NOMO-1 treated with DMSO at 0.1 percent for 48 hours (cell line): Measurements from ENCODE around the gene MRNIP.
A peak's percentile ranks its signal among the peaks of the same experiment; 100 is the strongest.
"Not testable (repeated sequence)": the region's sequence is repeated elsewhere in the genome, so short reads cannot be mapped to it uniquely, and the experiment has no call there.

Experiments
- DNase-seq: peaks from one replicate; lab custom pipeline; 2025; ENCODE audit not compliant: unreplicated experiment; lab: John Stamatoyannopoulos, UW

MRNIP gene

DNA sequence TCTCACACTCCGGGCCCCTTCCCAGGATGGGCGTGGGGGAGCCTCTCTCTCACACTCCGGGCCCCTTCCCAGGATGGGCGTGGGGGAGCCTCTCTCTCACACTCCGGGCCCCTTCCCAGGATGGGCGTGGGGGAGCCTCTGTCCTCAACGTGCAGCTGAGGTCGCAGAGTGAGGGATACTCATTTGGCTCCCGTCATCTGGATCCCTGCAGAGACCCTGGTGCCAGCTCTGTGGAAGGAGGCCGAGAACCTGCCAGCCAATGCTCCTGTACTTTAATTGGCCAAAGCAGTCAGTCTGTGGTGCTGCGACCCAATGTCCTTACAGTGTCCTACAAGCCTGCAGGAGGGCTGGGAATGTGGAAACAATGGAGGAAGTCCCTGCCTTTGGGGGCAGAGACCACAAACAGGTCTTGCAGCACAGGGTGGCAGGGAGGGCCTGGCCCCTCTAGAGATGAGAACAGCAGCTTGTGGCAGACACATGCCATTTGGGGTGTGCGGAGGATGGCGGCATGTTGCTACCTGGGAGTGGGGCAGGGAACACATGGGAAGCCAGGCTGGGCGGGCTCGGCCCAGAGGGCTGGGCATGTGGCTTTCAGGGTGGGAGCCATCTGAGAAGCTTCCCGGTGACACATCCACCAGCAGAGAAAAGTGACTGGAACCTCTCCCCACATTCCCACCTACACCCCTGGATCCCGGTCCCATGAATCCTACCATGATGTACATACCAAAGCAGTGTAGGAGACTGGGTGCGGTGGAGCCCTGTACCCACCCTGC, 13.6 kb upstream of the MRNIP start:
- DNase-seq, result no peak

DNA sequence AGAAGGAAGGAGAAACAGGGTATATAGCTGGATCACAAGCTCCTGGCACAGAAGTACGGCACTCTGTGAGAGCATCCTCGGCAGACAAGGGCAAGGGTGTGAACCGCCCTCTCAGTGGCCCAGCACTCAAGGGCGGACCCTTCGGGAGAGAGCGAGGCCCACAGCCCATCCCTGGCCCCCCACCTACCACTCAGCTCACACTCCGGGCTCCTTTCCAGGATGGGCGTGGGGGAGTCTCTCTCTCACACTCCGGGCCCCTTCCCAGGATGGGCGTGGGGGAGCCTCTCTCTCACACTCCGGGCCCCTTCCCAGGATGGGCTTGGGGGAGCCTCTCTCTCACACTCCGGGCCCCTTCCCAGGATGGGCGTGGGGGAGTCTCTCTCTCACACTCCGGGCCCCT, 12.9 kb upstream of the MRNIP start:
- not testable (repeated sequence) for DNase-seq

DNA sequence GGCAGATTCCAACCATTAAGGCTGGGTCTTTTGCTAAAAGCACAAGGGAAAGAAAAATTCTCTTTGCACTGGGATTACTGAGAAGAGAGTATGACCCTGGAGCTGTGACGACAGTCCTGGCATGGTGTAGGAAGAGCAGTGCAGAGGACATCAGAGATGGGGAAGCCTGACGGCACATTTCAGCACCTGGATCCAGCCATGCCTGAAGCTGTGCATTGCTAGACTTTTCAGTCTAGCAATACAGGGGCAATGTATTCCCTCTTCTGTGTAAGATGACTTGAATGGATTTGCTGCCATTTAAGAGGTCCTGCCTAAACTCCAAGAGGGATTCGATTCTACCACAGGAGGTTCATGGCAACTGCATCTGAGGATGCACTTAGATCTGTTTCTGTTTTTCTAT, 12.3 kb upstream of the MRNIP start:
- DNase-seq, result no peak

DNA sequence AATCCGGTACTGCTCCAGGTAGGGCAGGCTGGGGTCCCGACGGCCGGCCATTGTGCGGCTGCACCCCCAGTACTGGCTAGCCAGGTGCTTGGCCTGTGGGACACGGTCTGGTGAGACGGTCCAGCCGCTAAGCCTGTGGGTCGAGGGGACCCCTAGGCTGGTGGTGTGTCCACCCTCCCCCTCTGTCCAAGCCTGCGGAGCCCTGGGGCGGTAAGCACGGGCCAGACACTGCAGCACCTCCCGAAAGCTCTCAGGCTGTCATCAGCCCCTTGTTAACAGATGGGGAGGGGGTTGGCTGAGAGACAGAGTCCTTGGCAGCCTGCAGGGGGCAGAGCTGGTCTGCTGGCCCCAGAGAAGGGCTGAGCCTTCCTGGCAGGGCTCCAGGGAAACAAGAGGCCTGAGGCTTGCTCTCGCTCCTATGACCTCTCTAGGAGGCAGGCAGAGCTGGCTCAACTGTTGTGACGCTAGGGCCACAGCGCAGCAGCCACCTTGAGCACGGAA, 11.8 kb upstream of the MRNIP start:
- DNase-seq, result no peak

DNA sequence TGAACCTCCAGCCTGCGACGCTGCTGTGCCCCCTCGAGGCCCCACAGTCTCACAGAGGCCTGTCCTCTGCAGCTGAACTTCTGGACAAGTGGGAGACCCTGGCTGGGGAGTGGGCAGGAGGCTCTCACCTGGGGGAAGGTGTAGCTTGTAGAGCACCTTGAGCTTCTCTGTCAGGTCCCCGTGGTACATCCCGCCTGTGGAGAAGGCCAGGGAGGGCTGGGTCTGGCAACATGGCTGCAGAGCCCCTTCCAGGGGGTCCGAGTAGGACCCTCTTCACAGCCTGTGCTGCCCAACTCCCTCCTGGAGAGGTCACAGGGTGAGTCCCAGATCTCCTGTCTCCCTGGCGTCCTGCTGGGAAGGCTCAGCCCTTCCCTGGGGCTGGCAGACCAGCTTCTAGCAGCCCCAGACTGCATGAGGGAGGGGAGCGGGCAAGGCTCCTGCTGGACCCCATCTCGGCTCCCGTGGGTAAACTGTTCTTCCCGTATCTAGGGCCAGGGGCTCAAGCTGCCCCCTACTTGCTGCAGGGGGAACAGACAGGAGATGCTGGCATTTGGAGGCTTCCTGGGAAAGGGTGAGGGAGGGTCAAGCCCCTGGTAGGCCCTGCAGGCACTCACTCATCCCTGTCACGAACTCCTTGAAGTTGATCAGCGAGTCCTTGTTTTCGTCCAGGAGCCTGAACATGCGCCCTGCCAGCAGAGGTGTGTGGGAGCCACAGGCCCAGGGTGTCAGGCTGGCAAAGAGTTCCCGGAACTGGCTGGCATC, 11.2 kb upstream of the MRNIP start:
- DNase-seq, result no peak

DNA sequence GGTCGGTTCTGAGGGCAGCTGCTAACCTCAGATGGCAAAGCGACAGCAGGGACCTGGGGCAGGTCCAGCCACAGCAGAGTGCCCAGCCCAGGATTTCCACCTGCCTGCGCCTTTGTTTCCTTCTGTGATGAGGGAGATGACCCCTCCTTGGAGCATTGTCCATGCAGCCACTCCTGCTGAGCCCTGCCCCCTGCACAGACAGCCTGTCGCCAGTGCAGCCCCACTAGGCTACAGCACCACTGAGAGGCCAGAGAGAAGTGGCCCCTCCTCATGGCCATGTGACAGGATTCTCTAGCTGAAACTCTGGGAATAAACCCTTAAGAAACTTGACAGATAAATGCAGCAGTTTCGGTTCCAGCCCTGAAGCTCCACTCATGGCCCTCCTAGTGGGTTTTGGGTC, 10.5 kb upstream of the MRNIP start:
- DNase-seq, result no peak

DNA sequence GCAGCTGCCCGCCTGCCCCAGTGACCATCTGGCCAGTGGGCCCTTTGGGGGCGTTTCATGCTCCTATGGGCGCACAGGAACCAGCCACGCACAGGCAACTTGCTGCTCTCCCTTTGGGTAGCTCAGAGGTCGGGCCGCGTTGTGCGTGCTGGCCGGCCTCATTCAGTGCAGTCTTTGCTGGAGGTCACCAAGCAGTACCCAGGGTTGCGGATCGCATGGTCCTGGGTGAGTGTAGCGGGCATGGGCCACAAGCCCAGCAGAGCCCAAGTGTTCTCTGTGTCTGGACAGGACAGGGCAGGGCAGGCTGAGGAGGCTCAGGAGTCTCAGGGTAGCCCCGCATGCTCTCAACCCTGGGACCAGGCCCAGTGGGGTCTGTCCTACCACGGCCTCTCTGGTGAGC, 9.9 kb upstream of the MRNIP start:
- DNase-seq, result no peak

DNA sequence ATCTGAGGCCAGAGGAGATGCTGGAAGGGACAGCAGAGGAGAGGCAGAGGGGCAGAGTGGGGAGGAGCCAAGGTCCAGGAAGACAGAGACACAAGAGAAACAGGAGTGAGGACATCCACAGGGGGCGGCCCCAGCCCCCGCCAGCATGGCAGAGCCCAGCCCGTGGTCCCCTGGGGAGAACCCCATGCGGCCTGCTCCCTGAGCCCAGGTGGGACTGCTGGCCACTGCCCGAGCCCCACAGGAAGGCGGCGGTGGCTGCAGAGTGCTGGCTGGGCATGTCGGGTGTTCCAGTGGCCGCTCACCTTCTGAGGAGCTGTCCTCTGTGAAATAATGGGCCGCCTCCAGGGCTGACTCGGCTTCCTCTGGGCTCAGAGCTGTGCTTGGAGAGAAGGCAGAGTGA, 8.9 kb upstream of the MRNIP start:
- DNase-seq, result no peak

DNA sequence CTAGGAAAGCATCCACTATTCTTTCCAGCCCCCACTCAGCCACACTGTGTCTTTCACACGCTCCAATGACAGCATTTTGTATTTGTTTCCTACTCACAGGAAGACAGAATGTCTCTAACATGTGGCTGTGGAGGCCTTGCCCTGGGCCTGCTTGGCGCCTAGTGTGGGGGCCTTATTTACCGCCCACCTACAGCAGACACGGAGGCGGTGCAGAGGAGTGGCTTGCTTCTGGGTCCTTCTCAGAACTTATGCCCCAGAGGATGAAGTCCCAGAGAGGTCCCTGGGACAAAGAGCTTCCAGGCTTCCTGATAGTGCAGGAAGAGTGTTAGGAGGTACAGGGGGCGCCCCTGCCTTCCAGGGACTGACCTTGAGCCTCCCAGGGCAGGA, 8.5 kb upstream of the MRNIP start:
- DNase-seq, result no peak

DNA sequence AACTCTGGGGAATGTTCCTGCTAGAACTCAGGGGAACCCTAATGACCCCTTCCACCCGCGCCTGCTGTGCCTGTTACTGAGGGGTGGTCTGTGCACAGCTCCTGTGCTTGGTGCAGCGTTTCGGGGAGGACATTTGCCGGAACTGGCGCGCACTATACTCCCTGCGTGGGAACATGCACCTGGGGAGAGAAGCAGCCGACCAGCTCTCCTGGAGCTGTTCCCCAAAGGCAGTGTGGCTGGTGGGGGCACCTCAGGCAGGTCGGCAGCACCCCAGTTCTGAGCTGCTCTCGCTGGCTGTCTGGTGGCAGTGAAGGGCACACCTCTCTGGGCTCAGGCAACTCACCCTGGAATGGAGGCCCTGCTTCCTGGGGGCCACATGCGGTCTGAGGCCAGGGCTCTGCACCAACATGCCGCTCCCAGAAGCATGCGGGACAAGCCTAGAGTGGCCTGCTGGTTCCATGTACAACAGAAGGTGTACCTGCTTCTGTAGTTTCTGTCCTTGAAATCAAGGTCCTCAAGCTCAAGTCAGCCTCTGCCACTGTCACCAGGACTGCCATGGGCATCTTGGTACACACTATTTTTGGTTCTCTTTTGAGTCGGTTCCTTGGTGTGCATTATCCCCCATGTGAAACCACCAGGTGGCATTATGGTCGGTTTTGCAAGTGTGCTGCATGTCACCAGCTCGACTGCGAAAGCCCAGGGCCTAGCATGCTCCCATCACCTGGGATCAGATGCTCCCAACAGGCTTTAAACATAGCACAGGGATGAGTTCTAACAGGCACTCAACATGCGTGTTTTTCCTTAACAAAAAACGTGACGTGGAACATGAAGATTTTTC, 7.8 kb upstream of the MRNIP start:
- no peak for DNase-seq

DNA sequence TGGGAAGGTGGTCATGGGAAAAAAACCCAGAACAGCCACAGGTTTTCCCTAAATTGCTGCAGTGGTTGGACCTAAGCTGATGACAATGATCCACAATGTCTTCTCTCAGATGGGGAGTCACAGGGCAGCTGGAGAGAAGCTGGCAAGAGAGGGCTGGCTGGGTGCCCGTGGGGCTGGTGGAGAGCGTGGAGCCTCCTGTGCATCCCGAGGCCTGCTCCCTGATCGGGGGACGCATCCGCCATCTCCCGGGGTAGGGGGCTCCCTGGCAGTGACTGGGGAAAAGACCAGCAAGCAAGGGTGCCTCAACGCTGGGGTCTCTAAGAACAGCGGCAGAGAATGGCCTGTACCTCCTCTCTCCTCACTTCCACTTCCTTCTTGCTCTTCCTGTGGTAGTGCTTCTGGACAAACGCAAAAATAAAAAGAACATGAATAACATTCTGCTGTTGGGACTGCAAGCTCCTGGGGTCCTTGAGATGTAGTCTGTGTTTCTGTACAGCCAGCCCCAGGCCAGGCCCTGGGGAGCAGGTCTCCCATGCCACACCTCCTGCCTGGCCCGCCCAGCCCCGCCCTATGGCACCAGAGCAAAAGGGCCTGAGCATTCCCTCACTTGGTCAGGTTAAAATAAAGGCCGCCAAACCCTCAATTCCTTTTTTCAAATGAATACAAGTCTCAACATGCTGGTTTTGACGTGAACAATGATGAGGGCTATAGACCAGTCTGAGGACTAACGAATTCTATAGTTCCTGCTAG, 7.0 kb upstream of the MRNIP start:
- DNase-seq, result no peak

DNA sequence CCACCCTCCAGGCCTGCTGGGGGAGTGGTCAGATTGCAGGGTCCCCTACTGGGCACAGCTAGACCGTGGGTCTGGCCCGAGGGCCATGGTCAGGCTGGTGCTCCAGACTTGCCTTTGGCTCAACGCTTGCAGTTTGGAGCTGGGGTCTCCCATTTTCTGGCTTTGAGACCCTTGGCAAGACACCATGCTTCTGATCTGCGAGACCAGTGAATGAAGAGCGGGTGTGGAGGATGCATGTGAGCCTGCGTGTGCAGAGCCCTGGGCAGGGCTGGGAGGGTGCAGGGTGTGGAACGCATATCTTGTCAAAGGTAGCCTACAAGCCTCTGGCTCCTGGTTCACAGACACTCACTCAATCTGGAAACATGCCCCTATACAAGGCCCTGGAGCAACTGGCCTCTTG, 6.1 kb upstream of the MRNIP start:
- DNase-seq, result no peak

DNA sequence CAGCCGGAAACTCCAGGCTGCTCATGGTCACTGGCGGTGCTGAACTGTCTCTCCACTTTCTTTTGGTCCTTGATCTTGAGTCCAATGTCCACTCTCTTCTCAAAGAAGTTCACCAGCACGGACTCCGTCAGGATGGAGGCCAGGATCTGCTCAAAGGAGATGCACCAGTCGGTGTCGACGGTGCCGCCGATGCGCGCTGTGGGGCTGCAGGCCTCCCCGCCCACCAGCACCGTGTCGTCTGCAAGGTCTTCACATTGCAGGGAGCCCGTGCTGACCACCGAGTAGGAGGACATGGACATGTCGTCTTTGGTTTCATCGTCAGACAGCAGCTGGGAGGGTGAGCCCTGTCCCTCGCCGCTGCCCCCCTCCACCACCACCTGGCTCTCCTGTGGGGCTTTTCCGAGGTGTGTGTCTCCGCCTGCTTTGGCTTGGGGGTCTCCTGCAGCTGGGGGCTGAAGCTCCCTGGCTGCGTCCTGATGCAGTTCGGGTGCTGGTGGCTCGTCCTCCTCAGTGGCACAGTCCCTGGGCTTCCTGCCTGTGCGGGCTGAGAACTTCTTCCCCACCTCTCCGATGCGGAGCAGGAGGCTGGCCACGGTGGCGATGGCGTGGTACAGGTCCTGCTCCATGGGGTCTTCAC, 5.0 kb upstream of the MRNIP start:
- no peak for DNase-seq

DNA sequence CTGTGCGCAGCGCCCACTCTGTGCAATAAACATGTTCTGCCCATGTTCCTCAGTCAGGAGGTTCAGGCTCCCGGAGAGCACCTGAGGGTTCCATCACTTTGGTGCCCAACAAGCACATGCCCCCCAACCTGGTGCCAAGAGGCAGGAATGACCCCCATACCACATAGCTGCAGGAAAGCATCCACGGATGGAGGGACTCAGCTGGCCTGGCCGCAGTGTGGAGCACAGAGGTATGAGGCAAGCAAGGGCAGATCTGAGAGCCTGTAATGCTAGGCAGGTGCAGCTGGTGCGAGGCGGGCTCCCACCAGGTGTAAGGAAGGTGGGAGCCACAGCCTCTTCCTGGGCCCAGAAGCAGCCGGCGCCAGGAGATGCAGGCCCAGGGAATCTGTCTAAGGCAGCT, 4.3 kb upstream of the MRNIP start:
- no peak for DNase-seq

DNA sequence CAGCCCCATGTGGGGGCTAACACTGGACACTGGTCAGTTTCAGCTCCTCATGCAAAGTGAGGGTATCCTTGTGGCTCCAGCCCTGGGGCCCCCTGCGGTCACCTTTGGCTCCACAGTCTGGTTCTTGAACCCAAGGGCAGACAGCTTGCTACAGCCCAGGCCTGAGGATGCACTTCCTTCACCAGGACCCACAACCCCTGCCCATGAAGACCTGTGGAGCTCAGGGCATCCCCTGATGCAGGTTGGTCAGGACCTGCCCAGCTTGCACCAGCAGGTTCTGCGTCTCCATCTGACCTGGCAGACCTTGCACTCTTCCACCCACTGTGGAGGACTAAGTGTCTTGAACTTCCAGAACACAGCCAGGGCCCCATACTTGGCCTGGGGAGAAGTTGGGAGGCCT, 3.7 kb upstream of the MRNIP start:
- no peak for DNase-seq

DNA sequence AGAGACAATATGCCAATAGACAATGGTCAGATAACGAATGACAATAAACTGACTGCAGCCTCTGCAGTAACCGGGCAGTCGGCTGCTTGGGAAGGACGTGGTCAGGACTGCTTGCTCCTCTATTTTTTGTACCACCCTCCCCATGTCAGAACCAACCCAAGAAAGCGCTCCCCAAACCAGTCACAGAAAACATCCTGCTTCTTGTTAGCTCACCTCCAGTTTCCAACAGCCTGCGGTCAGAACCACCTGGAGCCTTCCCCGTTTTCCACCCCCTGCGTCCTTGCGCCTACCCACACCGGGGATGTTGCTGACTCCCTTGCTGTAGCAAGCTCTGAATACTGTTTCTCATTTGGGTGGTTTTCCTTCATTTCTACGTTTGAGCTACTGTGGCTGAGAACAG, 1.7 kb upstream of the MRNIP start:
- DNase-seq, result no peak

DNA sequence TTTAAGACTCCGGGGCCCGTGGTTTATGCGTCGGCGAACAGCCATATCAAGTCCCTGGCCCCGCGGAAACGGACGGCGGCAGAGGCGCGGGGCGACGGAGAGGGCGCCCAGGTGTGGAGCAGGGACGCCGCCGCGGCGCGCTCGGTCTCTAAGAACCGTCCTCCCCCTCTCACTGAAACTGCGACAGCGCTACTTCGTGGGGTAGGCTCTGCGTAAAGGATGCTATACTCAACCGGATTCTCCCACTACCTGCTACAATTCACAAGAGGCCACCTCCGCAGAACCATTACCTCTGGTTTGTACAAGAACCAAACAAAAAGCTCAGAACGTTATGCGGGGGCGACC, 404 bp downstream of the MRNIP start:
- peak; percentile 38 for DNase-seq

DNA sequence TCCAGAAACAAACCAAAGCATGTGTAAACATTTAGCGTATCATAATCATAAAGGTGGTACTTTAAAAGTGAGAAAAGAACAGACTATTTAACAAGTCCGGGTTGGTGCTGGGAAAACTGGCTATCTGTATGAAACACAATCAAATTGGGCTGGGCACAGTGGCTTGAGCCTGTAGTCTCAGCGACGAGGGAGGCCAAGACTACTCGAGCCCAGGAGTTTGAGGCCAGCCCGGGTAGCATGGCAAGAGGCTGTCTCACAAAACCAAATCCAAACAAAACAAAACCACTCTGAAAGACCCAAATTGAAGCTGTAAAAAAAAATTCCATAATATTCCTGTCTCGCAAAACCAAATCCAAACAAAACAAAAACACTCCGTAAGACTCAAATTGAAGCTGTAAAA, 4.3 kb downstream of the MRNIP start:
- no peak for DNase-seq

DNA sequence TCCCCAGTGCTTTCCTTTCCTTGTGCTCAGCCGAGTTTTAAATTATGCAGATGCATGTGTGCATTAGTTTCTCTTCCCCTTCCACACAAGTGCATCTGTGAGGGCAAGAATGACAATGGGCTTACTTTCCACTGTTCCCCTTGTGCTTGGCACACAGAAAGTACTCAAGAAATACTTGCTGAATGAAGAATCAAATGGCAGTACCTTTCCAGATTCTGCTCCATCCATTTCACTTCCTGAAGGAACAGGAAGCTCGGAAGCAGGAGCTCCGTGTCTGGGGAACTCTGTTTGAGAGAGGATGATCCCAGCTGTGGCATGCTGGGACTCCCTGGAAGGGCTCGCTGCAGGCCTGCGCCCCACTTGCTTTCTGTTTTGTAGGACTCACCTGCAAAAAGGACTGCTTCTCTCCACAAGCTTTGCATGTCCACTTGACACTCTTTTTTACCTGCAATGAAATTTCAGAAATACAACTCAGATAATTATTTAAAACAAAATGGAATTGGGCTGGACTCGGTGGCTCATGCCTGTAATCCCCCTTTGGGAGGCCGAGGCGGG, 5.5 kb downstream of the MRNIP start:
- DNase-seq, result peak; percentile 79

DNA sequence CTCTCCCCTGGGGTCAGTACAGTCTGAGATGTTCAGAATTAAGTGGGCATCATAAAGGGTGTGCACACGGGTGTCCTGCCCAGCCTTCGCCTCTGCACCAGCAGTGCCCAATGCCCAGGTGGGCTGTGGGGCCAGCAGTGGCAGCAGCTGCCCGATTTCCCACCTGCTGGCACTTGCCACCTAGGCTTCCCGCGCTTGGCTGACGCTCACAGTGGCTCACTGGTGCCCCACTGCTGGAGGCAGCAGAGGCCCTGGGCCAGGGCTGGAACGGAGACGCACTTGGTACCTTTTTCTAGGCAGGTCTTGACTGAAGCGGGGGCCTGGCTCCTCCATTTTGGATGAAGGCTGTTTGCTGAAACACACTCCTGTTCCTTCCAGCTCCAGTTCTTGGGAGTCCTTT, 17.0 kb downstream of the MRNIP start:
- no peak for DNase-seq
